ENCODE data around the gene CHKA. TPM values are rescaled to one million over a fixed set of nuclear protein-coding genes. Genes with fewer than 3 reads are reported as not detected.

Gene CHKA
- total RNA-seq, 6 experiments from 2014 or later: 6.8 to 9.2 (median 7.8) TPM

GRCh38 chr11:68030318-68031143, 90.7 kb downstream of the CHKA start, which contains the start of gene NDUFS8:
TSS of gene NDUFS8 (plus strand) at chr11:68030681. CDS start at chr11:68032152, 1,471 bp downstream.
- peaks cover 50% of the 10 kb centered on the region for H3K4me1 Mint-ChIP-seq (ENCODE audit: low read depth)
- peak within 1 kb of the TSS; percentile 91 for H3K4me3 Mint-ChIP-seq
- peaks cover 4% of the 10 kb centered on the region; the same call in 1 of the 2 replicates for H3K27me3 Mint-ChIP-seq (ENCODE audit: insufficient read depth)
- no peaks in the 10 kb centered on the region for H3K9me3 Mint-ChIP-seq
- DNase-seq: peak; percentile 99
- peak within 1 kb of the TSS; percentile 91 for H3K27ac Mint-ChIP-seq
- TF ChIP-seq, protein P1, sequence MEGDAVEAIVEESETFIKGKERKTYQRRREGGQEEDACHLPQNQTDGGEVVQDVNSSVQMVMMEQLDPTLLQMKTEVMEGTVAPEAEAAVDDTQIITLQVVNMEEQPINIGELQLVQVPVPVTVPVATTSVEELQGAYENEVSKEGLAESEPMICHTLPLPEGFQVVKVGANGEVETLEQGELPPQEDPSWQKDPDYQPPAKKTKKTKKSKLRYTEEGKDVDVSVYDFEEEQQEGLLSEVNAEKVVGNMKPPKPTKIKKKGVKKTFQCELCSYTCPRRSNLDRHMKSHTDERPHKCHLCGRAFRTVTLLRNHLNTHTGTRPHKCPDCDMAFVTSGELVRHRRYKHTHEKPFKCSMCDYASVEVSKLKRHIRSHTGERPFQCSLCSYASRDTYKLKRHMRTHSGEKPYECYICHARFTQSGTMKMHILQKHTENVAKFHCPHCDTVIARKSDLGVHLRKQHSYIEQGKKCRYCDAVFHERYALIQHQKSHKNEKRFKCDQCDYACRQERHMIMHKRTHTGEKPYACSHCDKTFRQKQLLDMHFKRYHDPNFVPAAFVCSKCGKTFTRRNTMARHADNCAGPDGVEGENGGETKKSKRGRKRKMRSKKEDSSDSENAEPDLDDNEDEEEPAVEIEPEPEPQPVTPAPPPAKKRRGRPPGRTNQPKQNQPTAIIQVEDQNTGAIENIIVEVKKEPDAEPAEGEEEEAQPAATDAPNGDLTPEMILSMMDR (IDR thresholded peaks at IDR 0.05): no peak
- H3K36me3 Mint-ChIP-seq (ENCODE audit: low read depth): peaks cover 23% of the 10 kb centered on the region

- no peak for DNase-seq
- Mint-ChIP-seq H3K36me3 (ENCODE audit: low read depth) (peaks cover 39% of the 10 kb centered on the region), H3K27me3 (ENCODE audit: insufficient read depth) (peaks cover 4% of the 10 kb centered on the region), H3K4me1 (ENCODE audit: low read depth) (peaks cover 55% of the 10 kb centered on the region), H3K27ac (peak overlapping the region; percentile 91), H3K4me3 (peak overlapping the region; percentile 91), H3K9me3 (no peaks in the 10 kb centered on the region)
- TF ChIP-seq, protein P1 (IDR thresholded peaks at IDR 0.05): no peak
These were observed 92.2 kb downstream of the CHKA start for GRCh38 chr11:68028802-68029545.

- peaks cover 41% of the 10 kb centered on the region for H3K36me3 Mint-ChIP-seq (ENCODE audit: low read depth)
- H3K4me3 Mint-ChIP-seq: peak overlapping the region; percentile 91
- H3K27me3 Mint-ChIP-seq (ENCODE audit: insufficient read depth): peaks cover 4% of the 10 kb centered on the region
- H3K4me1 Mint-ChIP-seq (ENCODE audit: low read depth): peaks cover 53% of the 10 kb centered on the region
- no peak for DNase-seq
- H3K9me3 Mint-ChIP-seq: no peaks in the 10 kb centered on the region
- peak overlapping the region; percentile 91 for H3K27ac Mint-ChIP-seq
- TF ChIP-seq, protein P1 (IDR thresholded peaks at IDR 0.05): no peak
These were observed 93.5 kb downstream of the CHKA start for GRCh38 chr11:68027667-68028066.

DNA sequence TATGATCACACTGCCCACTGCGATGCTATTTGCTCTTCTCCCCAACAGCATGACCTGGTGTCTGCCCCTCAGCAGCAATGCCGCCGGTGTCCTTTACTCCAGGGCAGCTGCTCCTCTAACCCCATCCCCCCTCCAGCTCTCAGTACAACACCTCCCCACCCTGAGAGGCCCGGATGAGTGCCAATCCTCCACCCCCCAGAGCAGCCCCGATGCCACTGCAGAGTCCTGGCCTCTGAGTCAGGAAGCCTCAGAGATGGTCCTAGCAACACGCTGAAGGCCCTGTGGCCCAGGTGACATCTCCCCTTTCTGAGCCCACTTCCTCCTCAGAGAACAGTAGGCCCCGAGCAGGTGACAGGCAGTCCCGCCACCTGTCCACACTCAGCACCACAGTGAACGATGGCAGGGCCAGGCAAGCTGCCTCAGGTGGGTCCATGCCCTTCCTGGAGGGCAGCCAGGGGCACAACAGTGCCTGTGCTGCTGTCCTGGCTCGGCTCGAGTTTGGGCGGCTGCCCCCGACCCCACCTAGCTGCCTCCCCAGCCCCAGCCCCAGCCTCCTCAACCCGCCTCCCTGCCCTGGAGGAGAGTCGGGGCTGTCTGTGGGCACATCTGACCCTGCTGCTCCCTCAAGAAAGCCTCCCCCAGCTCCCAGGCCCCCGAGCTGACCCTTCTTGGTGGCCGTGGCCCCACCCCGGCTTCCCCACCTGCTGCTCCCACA, 94.6 kb downstream of the CHKA start:
- TF ChIP-seq, protein P1 (IDR thresholded peaks at IDR 0.05): no peak
- Mint-ChIP-seq H3K27ac (peak overlapping the region; percentile 91), H3K27me3 (ENCODE audit: insufficient read depth) (peaks cover 4% of the 10 kb centered on the region), H3K4me1 (ENCODE audit: low read depth) (peaks cover 48% of the 10 kb centered on the region), H3K9me3 (no peaks in the 10 kb centered on the region), H3K36me3 (ENCODE audit: low read depth) (peaks cover 37% of the 10 kb centered on the region), H3K4me3 (no peak overlapping the region)
- DNase-seq: no peak

GRCh38 chr11:68025047-68025446, 96.1 kb downstream of the CHKA start:
- Mint-ChIP-seq H3K27ac (peak overlapping the region; percentile 11; the same call in 1 of the 2 replicates), H3K36me3 (ENCODE audit: low read depth) (peaks cover 36% of the 10 kb centered on the region), H3K4me3 (no peak overlapping the region), H3K27me3 (ENCODE audit: insufficient read depth) (peaks cover 9% of the 10 kb centered on the region), H3K9me3 (no peaks in the 10 kb centered on the region), H3K4me1 (ENCODE audit: low read depth) (peaks cover 50% of the 10 kb centered on the region)
- TF ChIP-seq, protein P1 (IDR thresholded peaks at IDR 0.05): no peak; the same call in 1 of the 2 replicates
- DNase-seq: no peak

Data from HFFc6 (cell line).